Measurements from ENCODE around the gene RGS6. TPM values are rescaled to one million over a fixed set of nuclear protein-coding genes. Genes with fewer than 3 reads are reported as not detected.

RGS6 gene
- total and polyA plus RNA-seq, 2 of the 4 experiments (the other 2 are of a cell fraction) = not detected

- Histone ChIP-seq H3K14ac (replicated peaks; ENCODE audit: low read depth, low read length) (no peak overlapping the region), H4K8ac (ENCODE audit: low read depth in 2 of 2, low read length in 2 of 2) (no peak overlapping the region), H2AK5ac (ENCODE audit: low read depth, low read length) (no peak overlapping the region), H3K4me3 (ENCODE audit: insufficient read depth, low read depth, low read length) (no peak overlapping the region), H4K91ac (ENCODE audit: insufficient read depth, low read depth, low read length) (no peak overlapping the region), H2AFZ (replicated peaks; ENCODE audit: low read length, poor library complexity) (no peak overlapping the region), H4K5ac (ENCODE audit: low read depth, low read length) (no peak overlapping the region), H3K56ac (ENCODE audit: extremely low read depth, insufficient read depth, low read length) (no peak overlapping the region), H3K9me3 (ENCODE audit: control insufficient read depth, insufficient read depth, low read length) (no peaks in the 10 kb centered on the region), H2BK15ac (ENCODE audit: low read depth, low read length) (no peak overlapping the region), H2AK9ac (replicated peaks; ENCODE audit: low read depth, low read length, poor library complexity) (no peak overlapping the region), H3K4me2 (ENCODE audit: low read depth, low read length) (no peak overlapping the region), H3K79me1 (ENCODE audit: low read depth in 1 of 2, low read length in 2 of 2) (no peaks in the 10 kb centered on the region), H3K27me3 (ENCODE audit: control insufficient read depth, insufficient read depth, low read length) (no peaks in the 10 kb centered on the region), H4K20me1 (ENCODE audit: insufficient read depth, low read length) (no peaks in the 10 kb centered on the region), H3K36me3 (ENCODE audit: control insufficient read depth, insufficient read depth, low read length) (no peaks in the 10 kb centered on the region), H3K9ac (ENCODE audit: low read depth, low read length) (no peak overlapping the region), H2BK120ac (ENCODE audit: low read depth, low read length) (no peak overlapping the region), H3K4ac (ENCODE audit: low read depth, low read length) (no peak overlapping the region), H3K4me1 (ENCODE audit: control insufficient read depth, insufficient read depth, low read length) (no peaks in the 10 kb centered on the region), H2BK5ac (ENCODE audit: low read depth, low read length, poor library complexity, severe bottlenecking) (no peak overlapping the region), H3K9me1 (ENCODE audit: insufficient read depth, low read length) (no peaks in the 10 kb centered on the region), H2BK20ac (ENCODE audit: low read depth, low read length) (no peak overlapping the region), H3K18ac (ENCODE audit: low read depth, low read length) (no peak overlapping the region), H3K23ac (ENCODE audit: low read depth, low read length) (no peak overlapping the region), H3K27ac (ENCODE audit: insufficient read depth, low read length) (no peak overlapping the region)
- no peak for DNase-seq
- WGBS, 2 experiments (ENCODE audit: extremely low coverage in 2 of 2, insufficient read length in 1 of 2) = no CpG with 5 or more reads among the region's 1 CpG
- TF ChIP-seq BHLHE40 (IDR thresholded peaks at IDR 0.05; ENCODE audit: low read depth, low read length) (no peak), USF2 (IDR thresholded peaks at IDR 0.05; ENCODE audit: low read depth, low read length) (no peak), FOS (IDR thresholded peaks at IDR 0.05; ENCODE audit: low read depth, low read length) (no peak), RFX5 (IDR thresholded peaks at IDR 0.05; ENCODE audit: low read depth, low read length) (no peak), RCOR1 (IDR thresholded peaks at IDR 0.05; ENCODE audit: insufficient replicate concordance, low read length) (no peak), SMC3 (IDR thresholded peaks at IDR 0.05; ENCODE audit: low read depth, low read length) (no peak), MXI1 (IDR thresholded peaks at IDR 0.05; ENCODE audit: borderline replicate concordance, low read depth, low read length) (no peak), CHD1 (IDR thresholded peaks at IDR 0.05; ENCODE audit: low read depth, low read length) (no peak), RAD21 (IDR thresholded peaks at IDR 0.05; ENCODE audit: low read length) (no peak), MAFK (IDR thresholded peaks at IDR 0.05; ENCODE audit: low read depth, low read length) (no peak), ELK1 (IDR thresholded peaks at IDR 0.05; ENCODE audit: borderline replicate concordance, low read depth, low read length) (no peak), MAZ (IDR thresholded peaks at IDR 0.05; ENCODE audit: borderline replicate concordance, low read depth, low read length) (no peak), POLR2A (IDR thresholded peaks at IDR 0.05; ENCODE audit: low read depth, low read length) (no peak), CEBPB (IDR thresholded peaks at IDR 0.05; ENCODE audit: low read depth, low read length) (no peak), NFE2L2 (IDR thresholded peaks at IDR 0.05; ENCODE audit: low read depth, low read length) (no peak)
- TF ChIP-seq, protein P1, sequence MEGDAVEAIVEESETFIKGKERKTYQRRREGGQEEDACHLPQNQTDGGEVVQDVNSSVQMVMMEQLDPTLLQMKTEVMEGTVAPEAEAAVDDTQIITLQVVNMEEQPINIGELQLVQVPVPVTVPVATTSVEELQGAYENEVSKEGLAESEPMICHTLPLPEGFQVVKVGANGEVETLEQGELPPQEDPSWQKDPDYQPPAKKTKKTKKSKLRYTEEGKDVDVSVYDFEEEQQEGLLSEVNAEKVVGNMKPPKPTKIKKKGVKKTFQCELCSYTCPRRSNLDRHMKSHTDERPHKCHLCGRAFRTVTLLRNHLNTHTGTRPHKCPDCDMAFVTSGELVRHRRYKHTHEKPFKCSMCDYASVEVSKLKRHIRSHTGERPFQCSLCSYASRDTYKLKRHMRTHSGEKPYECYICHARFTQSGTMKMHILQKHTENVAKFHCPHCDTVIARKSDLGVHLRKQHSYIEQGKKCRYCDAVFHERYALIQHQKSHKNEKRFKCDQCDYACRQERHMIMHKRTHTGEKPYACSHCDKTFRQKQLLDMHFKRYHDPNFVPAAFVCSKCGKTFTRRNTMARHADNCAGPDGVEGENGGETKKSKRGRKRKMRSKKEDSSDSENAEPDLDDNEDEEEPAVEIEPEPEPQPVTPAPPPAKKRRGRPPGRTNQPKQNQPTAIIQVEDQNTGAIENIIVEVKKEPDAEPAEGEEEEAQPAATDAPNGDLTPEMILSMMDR (conservative IDR thresholded peaks at IDR 0.05; ENCODE audit: low read depth, low read length) = no peak
- intact Hi-C loops (cut with micrococcal nuclease) (no loop called here), in situ Hi-C loops (cut with MboI; ENCODE audit: low sequenced_read_pairs) (no loop called here), dilution Hi-C loops (cut with HindIII; ENCODE audit: low sequenced_read_pairs, unreplicated experiment) (no loop called here)
- no peak for ATAC-seq (ENCODE audit: low read depth)
- no TSS peak for BruUV-seq (replicated peaks)
- ChIA-PET CTCF (no interaction called here), POLR2A (ENCODE audit: unreplicated experiment) (no interaction called here)
Observed at GRCh38 chr14:72049462-72049861, 117.2 kb downstream of the RGS6 start.
